ENCODE measurements around the gene BABAM2.
"Not testable (repeated sequence)": the region's sequence is repeated elsewhere in the genome, so short reads cannot be mapped to it uniquely, and the experiment has no call there.

Gene BABAM2

DNA sequence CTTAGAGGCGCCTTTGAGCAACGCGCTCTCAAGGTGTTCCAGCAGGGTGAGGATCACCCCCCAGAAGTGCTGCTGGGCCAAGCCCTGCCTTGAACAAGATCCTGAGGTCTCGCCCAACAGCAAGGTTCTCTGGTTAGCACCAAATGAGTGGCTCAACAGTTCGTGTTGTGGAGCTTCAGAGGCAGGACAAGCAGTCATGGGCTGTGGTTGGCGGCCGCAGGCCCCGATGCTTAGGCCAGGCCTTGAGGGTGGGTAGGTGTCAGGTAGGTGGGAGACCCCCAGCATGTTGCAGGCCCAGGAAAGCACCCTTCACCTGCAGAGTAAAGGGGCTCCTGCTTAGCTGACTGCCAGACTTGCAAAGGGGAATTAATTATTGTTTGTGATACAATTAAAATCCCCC, 431.9 kb downstream of the BABAM2 start:
- DNase-seq: no peak

DNA sequence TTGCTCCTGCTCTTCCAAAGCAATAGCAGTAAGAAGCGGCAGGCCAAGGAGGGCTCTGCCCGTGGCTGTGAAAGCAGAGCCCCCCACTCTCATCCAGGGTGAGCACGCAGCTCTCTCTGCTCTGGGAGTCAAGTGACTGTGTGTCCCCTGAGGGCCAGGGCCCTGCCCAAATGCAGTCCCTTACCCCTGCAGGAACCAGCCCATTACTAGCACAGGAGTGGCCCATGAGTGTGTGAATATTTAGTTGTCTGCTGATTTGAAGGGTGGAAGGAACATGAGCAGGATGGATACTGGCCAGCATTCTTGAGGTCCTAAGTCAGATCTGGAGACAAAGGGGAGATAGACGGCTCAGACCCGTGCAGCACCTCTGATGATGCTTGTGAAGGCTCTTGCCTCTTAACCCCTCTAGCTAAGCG, 432.5 kb downstream of the BABAM2 start:
- no peak for DNase-seq

DNA sequence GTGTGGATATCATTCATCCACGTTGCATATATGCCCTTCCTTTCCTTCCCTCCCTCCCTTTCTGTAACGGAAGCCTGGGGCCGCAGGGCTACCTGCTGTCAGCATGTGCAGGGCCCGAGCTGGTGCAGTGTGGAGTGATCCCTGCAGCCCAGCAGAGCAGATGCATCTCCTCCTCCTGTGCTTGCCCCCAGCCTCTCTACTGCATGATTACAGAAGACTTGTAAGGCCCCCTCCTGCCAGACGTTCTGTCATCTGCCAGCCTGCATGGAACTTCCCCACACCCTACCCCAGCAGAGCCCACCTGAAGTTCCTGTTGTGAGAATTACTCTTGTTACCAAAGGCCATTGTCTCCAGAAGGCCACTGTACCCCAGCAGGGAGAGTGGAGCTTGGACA, 434.6 kb downstream of the BABAM2 start:
- DNase-seq: no peak

DNA sequence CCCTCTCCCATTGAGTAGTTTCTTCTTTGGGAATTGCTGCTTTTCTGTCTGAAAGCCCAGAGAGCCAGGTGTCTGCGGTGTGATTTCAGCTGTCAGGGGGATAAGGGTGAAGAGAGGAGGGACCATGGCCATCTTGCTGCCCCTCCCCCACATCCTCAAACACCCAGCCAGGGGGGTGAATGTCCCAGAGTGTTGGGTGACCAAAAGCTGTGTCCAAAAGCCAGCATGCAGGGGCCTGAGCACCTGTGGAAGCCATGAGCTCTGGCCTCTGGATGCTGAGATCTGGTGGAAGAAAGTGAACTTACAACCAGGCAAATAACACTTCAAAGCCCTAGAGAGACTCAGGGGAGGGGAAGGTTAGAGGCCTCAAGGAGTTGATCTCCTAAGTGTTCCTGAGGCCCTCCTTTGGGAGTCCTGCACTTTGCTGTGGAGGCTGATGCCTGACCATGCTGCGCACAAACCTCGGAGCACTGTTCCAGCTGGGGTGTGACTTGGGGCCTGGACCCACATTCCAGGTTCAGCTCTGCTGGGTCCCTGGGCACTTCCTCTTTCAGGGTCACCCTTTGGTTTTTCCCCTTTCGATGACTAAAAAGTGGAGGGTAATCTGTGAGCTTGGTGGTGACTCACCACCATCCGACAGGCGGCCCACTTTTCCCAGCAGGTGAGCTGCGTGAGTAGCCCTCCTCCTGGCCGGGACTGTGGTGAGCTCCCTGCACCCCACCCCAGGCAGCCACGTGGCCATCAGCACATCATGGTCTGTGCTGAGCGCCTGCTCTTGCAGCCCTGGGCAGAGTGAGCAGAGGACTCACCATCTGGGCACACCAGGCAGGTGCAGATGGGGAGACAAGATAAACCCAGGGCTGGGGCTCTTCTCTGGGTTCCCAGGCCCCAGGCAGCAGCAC, 435.3 kb downstream of the BABAM2 start:
- DNase-seq: no peak

DNA sequence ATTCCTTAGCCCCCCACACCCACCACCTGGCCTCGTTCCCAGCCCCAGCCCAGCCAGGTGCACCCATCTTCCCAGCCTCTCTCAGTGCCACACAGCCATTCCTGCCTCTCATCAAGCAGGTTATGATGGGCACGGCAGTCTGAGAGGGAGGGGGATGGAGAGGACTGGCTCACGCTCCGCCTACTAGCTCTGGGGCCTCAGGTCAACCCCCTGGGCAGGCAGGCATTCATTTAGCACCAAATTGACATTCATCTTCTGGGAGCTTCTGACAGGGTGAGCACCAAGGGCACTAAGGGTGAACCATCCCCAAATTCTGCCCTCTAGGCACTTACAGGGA, 435.9 kb downstream of the BABAM2 start:
- DNase-seq: no peak

DNA sequence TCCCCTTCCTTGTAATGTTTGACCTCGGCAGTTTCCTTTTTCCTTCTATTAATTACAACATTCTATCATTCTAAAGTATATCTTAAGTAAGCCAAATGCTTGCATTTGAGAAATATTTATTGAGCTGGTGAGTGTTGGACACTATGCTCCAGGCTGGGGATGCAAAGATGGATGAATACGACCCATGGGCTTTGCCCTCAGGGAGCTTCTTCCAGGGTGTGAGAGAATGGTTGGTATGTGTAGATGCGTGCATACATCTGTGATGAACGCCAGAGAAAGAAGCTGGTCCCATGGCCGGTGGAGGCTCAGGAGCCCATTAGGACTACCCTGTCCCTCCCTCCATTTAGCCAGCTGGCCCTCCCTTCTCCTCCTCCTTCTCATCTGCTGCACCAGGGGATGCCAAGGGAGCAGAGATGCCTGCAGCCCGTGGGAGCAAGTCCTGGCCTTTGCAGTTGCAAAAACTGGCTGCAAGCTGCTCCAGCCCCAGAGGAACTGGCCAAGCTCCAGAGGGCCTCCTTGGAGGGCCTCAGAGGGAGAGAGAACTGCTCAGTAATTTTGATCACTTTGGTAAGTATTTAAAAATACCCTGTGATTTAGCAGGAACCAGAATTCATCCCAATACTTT, 436.5 kb downstream of the BABAM2 start:
- no peak for DNase-seq

DNA sequence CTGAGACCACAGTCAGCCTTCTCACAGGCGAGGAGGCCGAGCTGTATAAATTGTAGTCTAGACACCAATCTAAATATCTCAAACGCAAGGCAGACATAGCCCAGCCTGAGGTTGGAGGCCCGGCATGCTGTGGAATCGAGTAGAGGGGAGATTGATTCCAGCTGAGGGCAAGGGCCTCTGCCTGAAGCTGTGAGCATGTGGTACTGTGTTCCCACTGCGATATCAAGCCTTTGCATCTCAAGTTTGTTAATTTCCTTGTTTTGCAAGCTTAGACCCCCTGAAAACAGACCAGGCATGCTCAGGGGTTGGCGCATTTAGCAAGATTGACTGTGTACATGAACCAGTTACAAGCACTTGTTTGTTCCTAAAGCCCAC, 437.0 kb downstream of the BABAM2 start:
- DNase-seq: no peak

DNA sequence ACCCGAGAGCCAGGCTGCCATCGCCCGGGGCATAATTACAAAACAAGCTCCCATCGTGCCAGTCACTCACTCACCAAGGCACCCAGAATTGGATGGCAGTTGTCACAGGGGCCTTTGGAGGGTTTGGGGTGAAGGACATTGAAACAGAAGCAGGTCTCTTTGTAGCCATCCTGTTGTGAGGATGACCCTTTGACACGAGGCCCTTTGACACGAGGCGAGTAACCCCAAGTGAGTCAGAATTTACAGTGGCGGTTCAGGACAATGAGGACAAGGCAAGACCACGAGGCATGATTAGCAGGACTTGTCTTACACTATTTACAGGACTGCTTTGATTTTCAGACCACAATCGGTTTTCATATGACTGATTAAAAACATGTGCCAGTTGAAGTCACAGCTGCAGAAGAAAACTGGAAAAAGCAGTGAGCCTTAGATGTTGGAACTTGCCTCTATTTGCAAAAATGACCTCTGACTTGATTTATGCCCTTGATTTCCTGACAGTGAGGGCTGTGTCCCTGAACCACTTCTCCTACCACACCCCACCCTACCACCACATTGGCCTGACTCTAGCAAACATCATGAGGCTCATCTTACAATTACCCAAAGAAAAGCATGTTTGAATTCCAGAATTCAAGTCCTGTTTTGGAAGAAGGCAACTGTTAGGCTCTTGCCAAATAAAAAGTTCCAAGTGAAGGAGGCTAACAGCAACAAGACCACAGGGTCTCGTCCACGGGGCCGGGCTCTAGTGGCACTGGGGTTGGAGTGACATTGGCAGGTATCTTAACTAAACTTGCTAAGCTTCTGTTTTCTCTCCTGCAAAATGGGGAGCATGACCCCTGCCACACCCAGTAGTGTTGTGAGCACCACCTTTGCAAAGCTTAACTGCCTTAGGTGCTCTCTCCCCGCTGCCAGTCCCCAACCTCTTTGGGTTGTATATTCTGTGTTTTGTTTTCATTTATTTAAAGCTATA, 437.7 kb downstream of the BABAM2 start:
- DNase-seq: no peak

DNA sequence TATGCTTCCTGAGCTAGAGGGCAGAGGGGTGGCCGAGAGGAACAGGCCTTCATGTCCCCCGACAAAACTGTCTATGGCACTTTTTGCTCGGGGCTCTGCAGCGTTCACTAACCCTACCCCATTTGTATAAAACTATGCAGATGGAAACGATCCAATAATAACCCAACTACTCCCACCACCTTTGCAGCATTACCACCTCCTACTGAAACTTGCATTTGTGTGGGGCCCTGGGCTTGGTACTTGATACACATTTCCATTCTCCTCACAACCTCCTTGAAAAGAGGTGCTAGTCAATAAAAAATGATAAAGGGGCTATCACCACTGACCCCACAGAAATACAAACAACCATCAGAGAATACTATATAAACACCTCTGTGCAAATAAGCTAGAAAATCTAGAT, 438.7 kb downstream of the BABAM2 start:
- DNase-seq: no peak

DNA sequence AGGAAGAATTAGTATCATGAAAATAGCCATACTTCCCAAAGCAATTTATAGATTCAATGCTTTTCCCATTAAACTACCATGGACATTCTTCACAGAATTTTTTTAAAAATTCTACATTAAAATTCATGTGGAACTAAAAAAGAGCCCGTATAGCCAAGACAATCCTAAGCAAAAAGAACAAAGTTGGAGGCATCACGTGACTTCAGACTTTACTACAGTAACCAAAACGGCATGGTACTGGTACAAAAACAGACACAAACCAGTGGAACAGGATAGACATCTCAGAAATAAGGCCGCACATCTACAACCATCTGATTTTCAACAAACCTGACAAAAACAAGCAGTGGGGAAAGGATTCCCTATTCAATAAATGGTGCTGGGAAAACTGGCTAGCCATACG, 440.2 kb downstream of the BABAM2 start:
- DNase-seq: not testable (repeated sequence)

DNA sequence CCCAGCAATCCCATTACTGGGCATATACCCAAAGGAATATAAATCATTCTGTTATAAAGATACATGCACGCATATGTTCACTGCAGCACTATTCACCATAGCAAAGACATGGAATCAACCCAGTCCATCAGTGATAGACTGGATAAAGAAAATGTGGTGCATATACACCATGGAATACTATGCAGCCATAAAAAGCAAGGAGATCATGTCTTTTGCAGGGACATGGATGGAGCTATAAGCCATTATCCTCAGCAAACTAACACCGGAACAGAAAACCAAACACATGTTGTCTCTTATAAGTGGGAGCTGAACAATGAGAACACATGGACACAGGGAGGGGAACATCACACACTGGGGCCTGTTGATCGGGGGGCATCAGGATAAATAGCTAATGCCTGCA, 441.3 kb downstream of the BABAM2 start:
- not testable (repeated sequence) for DNase-seq

DNA sequence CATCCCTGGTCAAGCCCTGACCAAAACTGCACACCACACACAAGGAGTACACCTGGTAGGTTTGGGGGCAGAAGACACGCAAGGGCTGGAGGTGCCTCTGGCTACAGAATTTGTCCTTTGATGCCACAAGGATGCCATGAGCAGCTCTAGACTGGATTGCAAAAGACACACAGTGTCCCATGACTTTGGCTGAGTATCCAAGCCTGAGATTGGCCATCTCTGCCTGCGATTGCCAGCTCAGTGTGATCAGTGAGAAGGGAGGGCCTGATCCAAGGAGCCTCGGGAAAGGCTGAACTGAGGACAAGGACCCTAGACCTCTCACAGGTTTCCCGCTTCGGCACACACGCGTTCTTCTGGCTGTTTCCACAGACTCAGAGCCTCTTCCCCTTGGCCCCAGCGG, 442.2 kb downstream of the BABAM2 start:
- no peak for DNase-seq

DNA sequence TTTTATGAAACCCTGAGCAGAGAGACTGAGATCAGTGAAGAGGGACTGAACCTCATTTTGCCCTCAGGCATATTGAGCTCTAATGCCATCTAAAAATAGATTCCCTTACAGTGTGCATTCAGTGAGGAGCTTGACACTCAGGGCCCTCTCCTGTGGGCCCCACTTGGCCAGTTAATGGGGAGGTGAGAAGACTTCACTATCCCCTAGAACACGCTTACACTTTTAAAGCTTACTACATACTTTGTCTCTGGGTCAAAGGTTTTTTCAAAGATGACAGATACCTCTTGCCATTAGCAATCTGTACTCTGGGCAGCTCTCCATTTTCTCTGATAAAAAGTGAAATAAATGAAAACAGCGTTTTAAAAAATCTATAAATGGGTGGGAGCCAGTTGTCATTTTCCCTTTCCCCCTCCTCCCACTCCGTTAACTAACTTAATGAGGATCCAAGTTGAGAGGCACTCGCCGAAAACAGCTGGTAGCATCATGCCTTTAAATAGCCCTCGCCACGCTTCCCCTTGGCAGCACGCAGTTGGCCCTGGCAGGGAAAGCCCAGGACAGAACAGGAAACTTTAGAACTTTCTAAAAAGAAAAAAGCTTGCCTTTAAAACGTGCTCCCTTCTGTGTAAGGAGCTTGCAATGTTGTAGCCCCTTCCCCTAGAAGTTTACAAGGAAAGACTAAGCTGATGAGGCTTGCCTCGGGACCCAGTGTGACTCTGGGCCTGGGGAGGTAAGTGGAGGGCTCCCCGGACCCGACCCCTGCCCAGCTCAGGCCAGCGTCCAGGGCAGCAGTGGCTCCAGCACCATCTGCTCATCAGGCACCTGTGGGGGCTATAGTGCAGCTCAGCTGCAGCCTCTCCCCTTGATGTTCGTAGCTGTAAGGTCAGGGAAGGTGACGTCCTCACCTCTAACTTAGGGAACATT, 443.3 kb downstream of the BABAM2 start:
- DNase-seq: no peak

DNA sequence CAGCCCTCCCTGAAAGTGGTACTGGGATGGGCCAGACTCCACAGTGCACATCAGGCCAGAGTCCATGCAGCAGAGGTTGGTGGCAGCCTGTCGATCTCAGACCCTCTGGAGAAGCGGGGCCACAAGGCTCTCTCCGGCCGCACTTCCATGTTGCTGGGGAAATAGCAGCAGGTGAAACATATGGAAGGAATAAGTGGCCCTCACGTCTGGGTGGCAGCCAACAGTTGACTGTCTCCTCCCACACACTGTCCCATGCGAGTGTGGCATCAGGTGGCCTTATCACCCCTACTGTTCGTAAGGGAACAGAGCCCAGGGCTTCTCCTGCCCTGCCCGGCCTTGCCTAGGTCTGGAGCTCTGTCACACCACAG, 444.0 kb downstream of the BABAM2 start:
- DNase-seq: no peak

DNA sequence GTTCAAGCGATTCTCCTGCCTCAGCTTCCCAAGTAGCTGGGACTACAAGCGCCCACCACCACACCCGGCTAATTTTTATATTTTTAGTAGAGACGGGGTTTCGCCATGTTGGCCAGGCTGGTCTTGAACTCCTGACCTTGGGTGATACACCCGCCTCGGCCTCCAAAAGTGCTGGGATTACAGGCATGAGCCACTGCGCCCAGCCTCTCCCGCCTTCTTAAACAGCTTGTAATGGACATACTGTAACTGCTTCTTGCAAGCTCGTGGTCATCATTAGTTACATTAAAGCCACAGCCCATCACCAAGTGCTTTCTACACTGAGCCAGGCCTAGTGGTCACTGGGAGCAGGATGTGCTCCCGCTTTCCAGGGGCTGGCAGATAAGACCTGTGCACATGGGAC, 444.7 kb downstream of the BABAM2 start:
- DNase-seq: not testable (repeated sequence)

DNA sequence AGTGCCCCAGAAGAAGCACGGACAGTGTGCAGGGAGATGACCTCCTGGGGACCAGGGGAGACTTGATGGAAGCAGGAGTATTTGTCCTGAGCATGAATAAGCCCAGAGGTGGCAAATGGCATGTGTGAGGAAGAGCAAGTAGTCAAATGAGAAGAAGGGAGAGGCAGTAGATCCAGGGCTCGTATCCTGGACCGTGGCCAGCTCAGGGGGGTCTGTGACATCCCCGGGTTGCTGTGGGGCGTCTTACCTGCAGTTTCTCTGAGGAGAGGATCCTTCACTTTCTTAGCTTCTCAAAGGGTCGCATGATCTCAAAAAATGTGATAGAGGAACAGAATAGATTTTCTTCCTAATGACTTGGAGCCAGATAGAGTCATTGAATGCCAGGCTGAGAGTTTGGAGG, 445.1 kb downstream of the BABAM2 start:
- no peak for DNase-seq

DNA sequence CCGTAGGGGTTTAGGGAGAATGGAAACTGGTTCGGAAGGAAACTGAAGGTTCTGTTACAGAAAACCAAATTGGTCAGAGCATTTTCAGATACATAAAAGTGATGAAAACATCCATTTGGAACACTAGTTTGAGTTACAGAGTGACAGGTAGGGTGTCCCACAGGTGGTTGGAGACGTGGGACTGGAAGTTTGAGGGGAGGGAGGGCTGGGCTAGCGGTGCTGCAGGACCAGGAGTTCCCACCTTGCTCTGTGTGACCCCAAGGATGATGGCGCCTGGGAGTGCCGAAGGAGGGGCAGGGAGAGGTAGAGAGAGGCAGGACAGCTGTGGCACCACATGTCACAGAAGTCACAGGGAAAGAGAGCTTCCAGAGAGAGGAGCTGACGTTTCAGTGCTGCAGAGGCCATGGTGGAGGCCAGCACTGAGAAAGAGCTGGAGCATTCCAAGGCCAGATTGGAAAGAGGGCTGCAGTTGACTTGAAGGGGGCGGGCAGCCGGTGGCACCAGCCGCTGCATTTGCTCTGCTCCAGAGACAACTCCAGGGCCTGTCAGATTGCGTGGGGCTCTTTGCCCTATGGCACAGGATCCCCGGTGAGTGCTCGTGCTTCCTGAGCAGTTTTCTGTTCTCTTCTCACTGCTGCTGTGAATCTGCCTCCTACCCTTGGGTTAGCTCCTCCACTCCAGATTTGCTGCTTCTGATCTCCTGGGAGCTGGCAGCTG, 445.9 kb downstream of the BABAM2 start:
- DNase-seq: no peak

DNA sequence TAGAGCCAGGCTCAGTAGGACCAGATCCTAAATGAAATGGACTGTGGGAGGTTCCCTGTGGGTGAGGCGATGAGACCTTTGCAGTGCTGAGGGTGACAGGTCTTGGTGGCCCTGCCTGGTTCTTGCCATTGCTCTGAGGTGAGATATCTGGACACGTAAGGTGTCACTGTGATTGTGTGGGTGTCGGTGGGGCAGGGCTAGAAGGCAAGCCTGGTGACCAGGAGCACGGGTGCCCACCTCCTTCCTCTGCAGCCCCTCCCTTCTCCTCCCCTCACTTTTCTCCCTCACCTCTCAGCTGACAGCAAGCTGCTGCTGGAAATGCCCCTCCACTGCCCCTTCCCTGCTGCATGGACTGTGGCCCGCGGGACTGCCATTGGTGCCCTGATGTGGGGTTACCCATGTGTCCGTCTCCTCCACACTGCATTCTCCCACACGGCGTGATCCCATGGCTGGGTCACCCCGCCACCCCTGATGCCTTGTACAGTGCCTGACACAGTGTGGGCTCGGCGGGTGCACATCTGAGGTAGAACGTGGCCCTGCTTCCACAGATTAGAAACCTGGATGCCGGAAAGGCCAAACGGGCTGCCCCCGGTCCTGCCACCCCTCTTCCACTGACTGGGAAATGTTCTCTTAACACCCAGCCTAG, 446.6 kb downstream of the BABAM2 start:
- DNase-seq: no peak

DNA sequence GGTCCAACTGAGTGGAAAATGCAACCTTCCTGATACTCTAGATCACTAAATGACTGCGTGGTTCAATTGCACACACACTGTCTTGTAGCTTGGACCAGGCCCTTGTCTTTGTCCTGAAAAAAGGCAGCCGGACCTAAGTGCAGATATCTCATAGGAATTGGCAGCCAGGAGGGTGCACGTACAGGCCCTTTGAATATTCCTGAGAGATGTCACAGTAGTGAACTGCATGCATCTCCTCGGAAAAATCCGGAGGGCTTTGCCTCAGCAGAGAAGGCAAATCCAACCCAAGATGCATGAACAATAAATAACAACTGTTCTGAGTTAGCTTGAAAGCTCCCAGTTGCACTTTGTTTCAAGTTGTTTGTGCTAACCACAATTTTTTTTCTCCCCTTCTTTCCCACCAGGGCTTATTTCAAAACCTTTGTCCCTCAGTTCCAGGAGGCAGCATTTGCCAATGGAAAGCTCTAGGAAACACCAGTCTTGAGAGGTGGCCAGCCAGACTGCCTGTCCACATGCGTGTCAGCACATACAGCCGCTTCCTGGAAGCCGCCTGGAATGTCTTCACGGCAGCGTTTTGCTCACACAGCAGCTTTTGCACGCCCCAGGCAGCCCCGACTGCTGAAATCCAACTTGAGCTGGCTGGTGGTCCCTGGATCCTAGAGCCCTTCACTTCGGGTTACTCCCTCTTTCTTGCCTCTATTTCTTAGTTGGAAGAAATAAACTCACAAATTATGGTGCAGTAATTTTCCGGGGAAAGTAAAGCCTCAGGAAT, 447.7 kb downstream of the BABAM2 start:
- no peak for DNase-seq

DNA sequence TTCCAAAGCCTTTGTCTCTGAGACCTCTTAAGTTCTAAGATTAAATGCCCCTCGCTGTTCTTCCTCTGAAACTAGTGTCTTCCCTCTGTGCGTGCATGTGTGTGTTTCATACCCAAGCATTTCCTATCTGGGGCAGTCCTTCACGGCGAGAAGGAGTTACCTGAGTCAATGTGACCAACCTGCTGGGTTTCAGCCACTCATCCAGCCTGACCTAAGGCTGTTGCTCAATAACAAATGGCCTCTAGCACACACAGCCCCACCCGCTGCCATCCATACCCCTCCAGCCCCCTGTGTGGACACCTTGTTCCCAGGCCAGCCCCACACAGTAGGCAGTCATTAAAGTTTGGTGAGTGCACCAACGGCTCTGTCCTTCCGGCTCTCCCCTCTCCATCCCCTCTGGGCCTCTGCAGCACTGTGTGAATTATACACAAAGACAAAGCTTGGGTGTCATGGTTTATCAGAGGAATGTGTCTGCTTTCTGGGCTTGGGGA, 448.3 kb downstream of the BABAM2 start:
- no peak for DNase-seq
